ENCODE data around the gene KIAA0586. TPM values are rescaled to one million over a fixed set of nuclear protein-coding genes. Genes with fewer than 3 reads are reported as not detected.

Gene KIAA0586
- total and polyA plus RNA-seq, 2 of the 13 experiments (the other 11 are each of a cell fraction or from before 2014, with no cell fraction given): 12.6 to 25.2 TPM

DNA sequence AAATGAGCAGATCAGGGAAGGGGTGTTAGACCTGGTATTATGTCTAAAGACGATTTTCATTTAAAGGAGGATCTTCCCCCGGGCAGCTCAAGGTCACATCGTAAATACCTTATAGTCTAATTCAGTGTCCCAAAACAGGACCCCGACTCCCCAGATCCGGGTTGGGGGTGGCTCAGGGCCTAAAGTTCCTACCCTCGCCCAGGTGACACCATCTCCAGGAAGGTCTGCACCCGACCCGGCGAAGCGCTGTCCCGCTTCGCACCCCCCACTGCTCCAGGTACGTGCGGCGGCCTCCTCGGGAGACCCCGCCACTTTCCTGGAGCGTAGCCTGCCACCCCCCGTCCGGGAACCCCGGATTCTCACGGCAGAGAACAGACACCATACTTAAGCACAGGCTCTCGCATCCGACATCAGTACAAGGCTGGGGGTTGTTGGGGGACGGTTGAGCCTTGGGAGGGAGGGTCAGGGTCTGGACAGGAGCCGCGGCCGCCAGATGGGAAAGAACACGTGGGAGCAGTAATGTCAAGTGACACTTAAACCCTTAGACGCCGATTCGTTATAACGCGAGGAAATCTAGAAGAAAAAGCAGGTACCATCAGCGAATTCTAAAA is 744 bp upstream of the KIAA0586 start (continued):
- TF ChIP-seq ZNF788 (CRISPR knock-in tag; IDR thresholded peaks at IDR 0.05; ENCODE audit: borderline replicate concordance) (peak; percentile 35; the same call in 1 of the 2 replicates), ZNF333 (CRISPR knock-in tag; IDR thresholded peaks at IDR 0.05; ENCODE audit: borderline replicate concordance) (no peak), ZNF143 (CRISPR knock-in tag; IDR thresholded peaks at IDR 0.05) (0 out of 2 replicates have a peak, but pooled peaks have one; percentile 28), IKZF4 (CRISPR knock-in tag; IDR thresholded peaks at IDR 0.05; ENCODE audit: borderline replicate concordance, low read depth, not compliant biosample characterization) (peak; percentile 45), ZMAT3 (CRISPR knock-in tag; conservative IDR thresholded peaks at IDR 0.05) (0 out of 2 replicates have a peak, but pooled peaks have one; percentile 68), RXRB (CRISPR knock-in tag; IDR thresholded peaks at IDR 0.05; ENCODE audit: borderline replicate concordance) (0 out of 2 replicates have a peak, but pooled peaks have one; percentile 13), ZNF34 (CRISPR knock-in tag; IDR thresholded peaks at IDR 0.05; ENCODE audit: borderline replicate concordance) (0 out of 2 replicates have a peak, but pooled peaks have one; percentile 25), MXD3 (CRISPR knock-in tag; IDR thresholded peaks at IDR 0.05) (no peak), MTA1 (CRISPR knock-in tag; IDR thresholded peaks at IDR 0.05; ENCODE audit: borderline replicate concordance) (no peak), ZNF646 (CRISPR knock-in tag; IDR thresholded peaks at IDR 0.05) (peak; percentile 36; the same call in 1 of the 2 replicates)
- TF ChIP-seq, protein P1, sequence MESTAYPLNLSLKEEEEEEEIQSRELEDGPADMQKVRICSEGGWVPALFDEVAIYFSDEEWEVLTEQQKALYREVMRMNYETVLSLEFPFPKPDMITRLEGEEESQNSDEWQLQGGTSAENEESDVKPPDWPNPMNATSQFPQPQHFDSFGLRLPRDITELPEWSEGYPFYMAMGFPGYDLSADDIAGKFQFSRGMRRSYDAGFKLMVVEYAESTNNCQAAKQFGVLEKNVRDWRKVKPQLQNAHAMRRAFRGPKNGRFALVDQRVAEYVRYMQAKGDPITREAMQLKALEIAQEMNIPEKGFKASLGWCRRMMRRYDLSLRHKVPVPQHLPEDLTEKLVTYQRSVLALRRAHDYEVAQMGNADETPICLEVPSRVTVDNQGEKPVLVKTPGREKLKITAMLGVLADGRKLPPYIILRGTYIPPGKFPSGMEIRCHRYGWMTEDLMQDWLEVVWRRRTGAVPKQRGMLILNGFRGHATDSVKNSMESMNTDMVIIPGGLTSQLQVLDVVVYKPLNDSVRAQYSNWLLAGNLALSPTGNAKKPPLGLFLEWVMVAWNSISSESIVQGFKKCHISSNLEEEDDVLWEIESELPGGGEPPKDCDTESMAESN (CRISPR knock-in tag; conservative IDR thresholded peaks at IDR 0.05): peak; percentile 33; the same call in 1 of the 2 replicates
- TF ChIP-seq, protein P2, sequence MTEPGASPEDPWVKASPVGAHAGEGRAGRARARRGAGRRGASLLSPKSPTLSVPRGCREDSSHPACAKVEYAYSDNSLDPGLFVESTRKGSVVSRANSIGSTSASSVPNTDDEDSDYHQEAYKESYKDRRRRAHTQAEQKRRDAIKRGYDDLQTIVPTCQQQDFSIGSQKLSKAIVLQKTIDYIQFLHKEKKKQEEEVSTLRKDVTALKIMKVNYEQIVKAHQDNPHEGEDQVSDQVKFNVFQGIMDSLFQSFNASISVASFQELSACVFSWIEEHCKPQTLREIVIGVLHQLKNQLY (CRISPR knock-in tag; IDR thresholded peaks at IDR 0.05): no peak
- TF ChIP-seq, protein P3, sequence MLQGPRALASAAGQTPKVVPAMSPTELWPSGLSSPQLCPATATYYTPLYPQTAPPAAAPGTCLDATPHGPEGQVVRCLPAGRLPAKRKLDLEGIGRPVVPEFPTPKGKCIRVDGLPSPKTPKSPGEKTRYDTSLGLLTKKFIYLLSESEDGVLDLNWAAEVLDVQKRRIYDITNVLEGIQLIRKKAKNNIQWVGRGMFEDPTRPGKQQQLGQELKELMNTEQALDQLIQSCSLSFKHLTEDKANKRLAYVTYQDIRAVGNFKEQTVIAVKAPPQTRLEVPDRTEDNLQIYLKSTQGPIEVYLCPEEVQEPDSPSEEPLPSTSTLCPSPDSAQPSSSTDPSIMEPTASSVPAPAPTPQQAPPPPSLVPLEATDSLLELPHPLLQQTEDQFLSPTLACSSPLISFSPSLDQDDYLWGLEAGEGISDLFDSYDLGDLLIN (CRISPR knock-in tag; IDR thresholded peaks at IDR 0.05; ENCODE audit: borderline replicate concordance): 0 out of 2 replicates have a peak, but pooled peaks have one; percentile 41
- TF ChIP-seq, protein P4, sequence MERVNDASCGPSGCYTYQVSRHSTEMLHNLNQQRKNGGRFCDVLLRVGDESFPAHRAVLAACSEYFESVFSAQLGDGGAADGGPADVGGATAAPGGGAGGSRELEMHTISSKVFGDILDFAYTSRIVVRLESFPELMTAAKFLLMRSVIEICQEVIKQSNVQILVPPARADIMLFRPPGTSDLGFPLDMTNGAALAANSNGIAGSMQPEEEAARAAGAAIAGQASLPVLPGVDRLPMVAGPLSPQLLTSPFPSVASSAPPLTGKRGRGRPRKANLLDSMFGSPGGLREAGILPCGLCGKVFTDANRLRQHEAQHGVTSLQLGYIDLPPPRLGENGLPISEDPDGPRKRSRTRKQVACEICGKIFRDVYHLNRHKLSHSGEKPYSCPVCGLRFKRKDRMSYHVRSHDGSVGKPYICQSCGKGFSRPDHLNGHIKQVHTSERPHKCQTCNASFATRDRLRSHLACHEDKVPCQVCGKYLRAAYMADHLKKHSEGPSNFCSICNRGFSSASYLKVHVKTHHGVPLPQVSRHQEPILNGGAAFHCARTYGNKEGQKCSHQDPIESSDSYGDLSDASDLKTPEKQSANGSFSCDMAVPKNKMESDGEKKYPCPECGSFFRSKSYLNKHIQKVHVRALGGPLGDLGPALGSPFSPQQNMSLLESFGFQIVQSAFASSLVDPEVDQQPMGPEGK (CRISPR knock-in tag; IDR thresholded peaks at IDR 0.05): peak; percentile 47; the same call in 1 of the 2 replicates

Data from HepG2 (cell line).